ENCODE measurements around the gene LAMA2.

DNA sequence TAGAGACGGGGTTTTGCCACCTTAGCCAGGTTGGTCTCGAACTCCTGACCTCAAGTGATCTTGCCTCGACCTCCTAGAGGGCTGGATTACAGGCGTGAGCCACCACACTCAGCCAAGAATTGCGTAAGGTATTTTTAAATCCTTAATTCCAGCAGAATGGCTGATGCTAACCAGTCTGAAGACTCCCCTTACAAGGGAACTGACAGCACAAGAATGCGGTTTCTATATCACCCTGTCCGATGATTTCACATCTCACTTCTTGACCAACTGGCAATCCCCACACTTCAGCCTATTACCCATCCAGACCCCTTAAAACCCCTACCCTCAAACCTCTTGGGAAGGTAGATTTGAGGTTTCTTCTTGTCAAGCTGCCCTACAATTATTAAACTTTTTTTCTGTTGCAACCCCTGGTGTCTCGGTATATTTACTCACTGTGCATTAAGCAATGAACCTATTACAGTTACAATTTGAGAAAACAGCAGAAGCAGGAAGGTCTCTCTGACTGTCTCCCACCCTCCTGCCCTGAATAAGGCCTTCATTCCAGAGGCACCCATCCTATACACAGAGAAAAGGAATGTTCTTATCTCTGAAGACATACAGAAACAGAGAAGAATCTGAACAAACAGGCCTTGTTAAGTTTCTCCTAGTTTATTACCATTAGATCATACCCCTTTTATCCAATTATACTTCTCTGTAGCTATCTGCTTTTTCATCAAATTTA lies 662.1 kb downstream of the LAMA2 start:
- TF ChIP-seq, protein P1, sequence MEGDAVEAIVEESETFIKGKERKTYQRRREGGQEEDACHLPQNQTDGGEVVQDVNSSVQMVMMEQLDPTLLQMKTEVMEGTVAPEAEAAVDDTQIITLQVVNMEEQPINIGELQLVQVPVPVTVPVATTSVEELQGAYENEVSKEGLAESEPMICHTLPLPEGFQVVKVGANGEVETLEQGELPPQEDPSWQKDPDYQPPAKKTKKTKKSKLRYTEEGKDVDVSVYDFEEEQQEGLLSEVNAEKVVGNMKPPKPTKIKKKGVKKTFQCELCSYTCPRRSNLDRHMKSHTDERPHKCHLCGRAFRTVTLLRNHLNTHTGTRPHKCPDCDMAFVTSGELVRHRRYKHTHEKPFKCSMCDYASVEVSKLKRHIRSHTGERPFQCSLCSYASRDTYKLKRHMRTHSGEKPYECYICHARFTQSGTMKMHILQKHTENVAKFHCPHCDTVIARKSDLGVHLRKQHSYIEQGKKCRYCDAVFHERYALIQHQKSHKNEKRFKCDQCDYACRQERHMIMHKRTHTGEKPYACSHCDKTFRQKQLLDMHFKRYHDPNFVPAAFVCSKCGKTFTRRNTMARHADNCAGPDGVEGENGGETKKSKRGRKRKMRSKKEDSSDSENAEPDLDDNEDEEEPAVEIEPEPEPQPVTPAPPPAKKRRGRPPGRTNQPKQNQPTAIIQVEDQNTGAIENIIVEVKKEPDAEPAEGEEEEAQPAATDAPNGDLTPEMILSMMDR (IDR thresholded peaks at IDR 0.05; ENCODE audit: poor library complexity), result no peak
- TF ChIP-seq EZH2 (IDR thresholded peaks at IDR 0.05; ENCODE audit: borderline replicate concordance) (no peak), EZH2phosphoT487 (IDR thresholded peaks at IDR 0.05; ENCODE audit: low read depth, severe bottlenecking, unreplicated experiment) (no peak)
